MV-4-11 (cell line): ENCODE measurements around the gene SRGAP3.

Experiments used
- DNase-seq: peaks from one replicate; lab custom pipeline; 2025; lab: John Stamatoyannopoulos, UW

SRGAP3 gene

DNA sequence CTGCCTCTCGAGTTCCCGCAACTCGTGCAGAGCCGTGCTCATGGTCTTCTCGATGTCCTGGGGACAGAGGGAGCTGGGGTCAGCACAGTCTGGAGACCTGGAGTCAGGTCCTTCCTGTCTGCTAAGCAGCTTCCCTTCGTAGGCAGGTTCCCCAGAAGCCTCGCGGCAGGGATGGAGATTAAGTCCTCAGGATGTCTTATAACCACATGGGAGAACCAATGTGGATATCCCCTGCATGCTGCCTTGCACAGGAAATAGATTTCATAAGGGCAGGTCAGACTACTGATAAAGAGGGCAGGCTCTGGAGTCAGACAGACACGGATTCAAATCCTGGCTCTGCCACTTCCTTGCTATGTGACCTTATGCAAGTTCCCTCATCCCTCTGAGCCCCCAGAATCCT is 263.6 kb downstream of the SRGAP3 start:
- no peak for DNase-seq

- DNase-seq = no peak
Measured at GRCh38 chr3:8985411-8985831, 264.0 kb downstream of the SRGAP3 start.

DNA sequence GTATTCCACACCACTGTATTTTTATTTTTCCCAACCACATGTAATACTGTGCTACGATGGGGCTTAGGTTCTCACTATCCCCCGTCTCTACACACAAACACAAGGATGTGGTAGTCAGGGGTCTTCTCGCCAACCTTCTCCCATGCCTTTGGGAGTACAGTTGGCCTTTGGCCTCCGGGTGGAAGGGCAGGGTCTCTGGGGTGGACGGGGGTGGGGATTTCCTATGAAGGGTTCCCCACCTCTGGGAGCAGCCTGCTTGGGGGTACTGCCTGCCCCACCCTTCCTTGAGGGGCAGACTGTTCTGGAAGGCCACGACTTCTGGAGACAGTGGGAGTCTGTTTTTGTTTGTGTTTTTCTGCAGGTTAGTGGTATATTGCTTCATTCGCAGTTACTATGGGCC is 264.9 kb downstream of the SRGAP3 start:
- DNase-seq = no peak

GRCh38 chr3:8984081-8984480 is 265.4 kb downstream of the SRGAP3 start:
- DNase-seq = no peak

DNA sequence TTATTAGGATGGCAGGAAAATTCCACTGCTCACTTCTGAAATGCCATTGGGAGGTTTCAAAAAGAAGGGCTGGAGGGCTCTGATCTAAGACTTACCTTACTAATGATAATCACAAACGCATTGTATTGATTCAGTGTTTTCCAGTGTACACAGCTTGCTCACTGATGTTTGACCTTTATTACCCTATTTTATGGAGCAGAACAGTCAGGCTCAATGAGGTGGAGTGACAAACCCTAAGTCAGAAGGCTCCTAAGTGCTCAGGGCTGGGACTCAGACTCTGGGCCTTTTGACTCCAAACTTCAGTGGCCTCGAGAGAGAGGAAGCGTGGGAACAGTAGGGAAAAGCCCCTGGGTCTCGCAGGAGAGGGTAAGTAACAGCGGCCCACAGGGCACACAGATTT is 265.9 kb downstream of the SRGAP3 start:
- no peak for DNase-seq

GRCh38 chr3:8983026-8983425 is 266.4 kb downstream of the SRGAP3 start:
- DNase-seq = no peak

DNA sequence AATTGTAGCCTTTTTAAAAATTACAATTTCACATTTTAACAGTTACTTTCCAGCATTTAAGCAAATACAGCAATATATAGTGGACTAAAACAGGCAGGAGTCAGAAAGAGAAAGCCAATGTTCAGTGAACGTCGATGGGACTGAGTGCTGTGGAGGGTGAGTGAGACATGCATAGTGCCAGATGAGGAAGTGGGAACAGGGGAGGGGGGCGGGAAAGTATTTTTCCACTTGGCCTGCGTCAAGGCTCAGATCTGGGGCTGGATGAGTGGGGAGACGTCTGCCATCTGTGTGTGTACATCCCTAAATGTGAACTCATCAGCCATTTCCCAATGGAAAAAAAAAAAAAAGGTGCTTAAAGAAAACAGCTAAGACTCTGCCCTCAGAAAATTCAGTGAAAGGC is 266.9 kb downstream of the SRGAP3 start:
- peak; percentile 79 for DNase-seq

DNA sequence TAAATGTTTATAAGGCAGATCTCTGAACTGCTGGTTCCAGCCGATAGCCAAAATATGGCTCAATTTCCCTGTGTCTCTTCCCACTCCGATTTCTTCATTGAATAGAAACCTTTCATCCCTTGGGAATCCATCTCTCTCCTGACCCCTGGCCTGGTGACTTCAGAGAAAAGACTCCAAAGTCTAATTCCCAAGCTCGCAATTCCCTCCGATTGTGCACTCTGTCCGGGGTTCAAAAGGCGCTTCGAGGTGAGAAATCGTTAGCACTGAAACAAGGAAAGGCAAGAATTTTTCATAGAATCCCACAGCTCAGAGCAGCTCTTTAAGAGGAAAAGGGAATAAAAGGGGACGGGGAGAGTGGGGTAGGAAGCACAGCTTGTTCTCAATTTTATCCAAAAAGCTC is 267.7 kb downstream of the SRGAP3 start:
- no peak for DNase-seq

GRCh38 chr3:8981296-8981695 is 268.1 kb downstream of the SRGAP3 start:
- peak; percentile 15 for DNase-seq

DNA sequence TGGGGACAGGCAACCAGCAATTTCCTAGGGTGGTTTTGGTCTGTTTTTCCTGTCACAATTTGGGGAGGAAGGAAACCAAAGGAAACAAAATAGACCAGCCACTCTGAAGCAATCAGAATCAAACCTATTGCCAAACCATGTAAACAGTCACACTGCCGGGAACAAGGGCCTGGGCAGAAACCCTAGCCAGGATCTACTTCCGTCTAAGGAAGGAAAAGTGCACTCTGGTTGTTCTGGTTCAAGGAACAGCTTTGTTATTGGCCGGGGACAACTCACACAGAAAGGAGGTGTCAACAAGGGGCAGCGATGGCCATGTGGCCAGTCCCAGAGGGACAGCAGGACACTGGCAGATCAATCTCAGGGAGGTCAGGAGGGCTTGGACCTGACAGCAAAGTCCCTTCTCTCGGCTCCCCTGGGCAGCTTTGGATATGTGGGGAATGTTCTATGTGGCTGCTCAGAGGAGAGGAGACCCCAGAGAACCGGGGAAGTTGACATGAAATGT is 268.6 kb downstream of the SRGAP3 start:
- peak; percentile 56 for DNase-seq

DNA sequence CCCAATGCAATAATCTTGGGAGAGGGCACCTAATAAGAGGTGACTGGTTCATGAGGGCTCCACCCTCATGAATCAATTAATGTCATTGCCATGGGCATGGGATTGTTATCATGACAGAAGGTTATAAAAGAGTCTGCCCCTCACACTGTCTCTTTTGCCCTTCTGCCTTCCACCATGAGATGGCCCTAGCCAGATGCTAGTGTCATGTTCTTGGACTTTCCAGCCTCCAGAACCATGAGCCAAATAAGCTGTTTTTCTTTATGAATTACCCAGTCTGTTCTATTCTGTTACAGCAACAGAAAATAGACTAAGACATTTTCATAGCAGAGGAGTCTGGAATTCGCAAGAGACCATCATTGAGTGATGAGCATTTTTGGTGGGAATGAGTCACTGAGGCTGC is 270.2 kb downstream of the SRGAP3 start:
- DNase-seq = no peak

DNA sequence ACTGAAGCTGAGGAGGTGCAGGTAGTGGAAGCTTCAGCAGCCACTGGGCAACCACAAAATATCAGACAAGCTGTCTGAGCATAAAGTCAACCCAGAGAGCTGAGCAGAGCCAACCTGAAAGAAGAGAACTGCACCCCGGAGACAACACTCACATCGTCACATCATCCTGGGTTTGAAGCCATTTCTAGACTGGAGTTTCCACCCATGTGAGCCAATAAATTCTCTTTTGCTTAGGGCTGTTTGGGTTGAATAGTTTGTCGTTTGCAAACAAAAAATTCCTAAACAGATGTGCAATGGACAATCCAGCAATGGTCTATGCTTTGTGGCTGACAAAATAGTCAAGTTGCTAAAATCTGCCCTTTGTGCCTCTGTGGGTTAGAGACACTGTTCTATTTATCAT is 270.9 kb downstream of the SRGAP3 start:
- DNase-seq = no peak

DNA sequence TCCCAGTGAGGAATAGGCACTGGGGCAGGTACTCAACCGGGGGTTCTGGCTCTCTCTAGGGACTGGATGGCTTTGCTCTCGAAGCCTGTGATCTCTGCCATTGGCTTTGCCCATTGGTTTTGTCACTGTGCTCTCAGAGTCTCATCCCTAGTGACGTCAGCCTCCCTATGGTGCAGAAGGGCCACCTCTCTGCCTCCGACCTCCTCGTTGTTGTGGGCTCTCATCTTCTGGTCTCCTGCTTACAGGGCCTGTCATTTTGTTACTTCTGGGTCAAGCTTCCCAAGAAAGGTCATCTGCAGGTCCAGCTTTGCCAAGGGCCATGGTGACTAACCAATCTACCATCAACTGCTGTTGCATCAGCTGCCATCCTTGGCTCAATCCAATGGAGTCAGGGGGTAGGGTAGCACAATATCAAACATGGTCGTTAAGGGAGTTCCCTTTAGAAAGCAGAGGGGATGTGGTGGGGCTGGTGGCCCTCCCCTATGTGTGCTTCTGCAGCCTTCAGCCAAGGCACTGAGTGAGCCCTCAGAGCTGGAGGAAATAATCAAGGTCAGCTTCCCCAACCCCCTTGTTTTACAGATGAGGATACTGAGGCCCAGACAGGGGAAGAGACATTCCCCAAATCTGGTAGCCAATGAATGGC is 272.8 kb downstream of the SRGAP3 start:
- DNase-seq = no peak

DNA sequence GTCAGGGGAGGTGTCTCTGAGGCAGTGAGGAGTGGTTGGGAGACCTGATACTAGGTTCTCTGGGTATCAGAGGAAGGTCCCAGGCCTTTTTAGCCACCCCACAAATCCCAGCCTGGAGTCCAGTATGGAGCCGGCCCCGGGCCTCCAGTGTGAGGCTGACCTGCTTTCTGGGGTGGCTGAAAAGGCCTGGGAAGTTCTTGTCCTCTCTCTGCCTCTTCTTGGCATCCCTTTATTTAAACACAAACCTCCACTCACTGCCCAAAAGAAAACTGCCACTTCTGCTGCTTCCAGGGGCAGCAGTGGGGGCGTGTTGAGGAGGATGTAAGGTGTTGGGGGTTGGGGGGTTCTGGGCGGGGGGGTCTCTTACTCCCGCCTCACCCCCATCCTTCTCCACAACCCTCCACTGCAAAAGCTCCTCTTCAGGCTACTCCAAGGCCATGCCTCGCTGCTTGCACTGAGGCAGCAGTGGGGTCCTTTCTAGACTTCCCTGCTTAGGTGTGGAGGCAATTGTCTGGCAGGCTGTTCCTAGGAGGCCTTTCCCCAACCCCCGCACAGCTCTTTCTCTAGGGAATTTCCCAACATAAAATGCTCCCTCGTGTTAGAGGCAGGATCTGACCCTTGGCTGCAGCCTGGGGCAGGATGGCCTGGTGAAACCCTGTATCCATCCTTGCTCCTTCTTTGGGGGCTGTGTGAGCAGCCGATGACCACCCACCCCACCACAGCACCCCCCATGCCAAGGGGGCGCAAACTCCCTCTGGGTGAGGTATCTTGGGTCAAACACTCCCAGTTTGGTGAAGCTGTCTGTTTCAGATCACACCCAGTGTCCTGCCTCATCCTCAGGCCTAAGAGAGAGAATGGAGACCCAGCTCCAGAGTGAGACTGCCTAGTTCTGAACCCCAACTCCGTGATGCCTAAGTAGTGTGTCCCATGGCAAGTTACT is 274.1 kb downstream of the SRGAP3 start:
- DNase-seq = no peak

- no peak for DNase-seq
Measured at GRCh38 chr3:8974458-8974857, 275.0 kb downstream of the SRGAP3 start.

DNA sequence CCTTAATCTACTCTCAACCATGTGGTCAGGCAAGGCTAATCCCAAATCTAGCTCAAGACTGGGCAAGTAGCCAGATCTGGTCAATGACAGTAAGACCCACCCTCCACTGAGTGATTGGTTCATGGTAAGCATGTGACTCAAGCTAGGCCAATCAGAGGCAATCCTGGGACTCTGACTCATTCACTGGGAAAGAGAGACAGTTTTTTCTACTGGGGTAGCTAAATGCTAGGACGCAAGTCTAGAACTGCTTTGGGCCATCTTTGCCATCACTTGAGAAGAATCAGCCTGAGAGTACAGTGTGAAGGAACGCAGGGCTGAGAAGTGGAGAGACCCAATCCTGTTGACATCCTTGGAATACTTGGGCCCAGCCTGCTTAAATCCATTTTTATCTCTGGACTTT is 276.8 kb downstream of the SRGAP3 start:
- peak; percentile 61 for DNase-seq

- DNase-seq = no peak
Measured at GRCh38 chr3:8970971-8971589, 278.4 kb downstream of the SRGAP3 start.

DNA sequence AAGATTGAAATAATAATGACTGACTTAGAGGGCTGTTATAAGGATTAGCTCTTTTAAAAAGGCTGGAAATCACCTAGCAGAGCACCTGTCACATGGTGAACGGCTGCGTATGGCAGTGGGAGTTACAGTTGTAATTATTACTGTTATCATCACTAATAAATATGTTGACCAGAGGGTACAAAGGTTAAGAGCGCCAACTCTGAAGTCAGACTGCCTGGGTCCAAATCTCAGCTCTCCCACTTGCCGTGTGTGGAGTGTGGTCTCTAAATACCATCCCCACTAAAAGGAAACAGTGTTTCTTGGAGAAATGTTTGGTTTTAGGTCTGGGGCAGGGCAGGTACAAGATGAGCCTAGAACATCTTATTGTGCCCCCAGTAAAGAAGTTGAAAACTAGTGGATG is 280.2 kb downstream of the SRGAP3 start:
- no peak for DNase-seq

GRCh38 chr3:8968375-8968882 is 281.0 kb downstream of the SRGAP3 start:
- DNase-seq = no peak

- no peak for DNase-seq
Measured at GRCh38 chr3:8967553-8967952, 281.9 kb downstream of the SRGAP3 start.

GRCh38 chr3:8966820-8967348 is 282.6 kb downstream of the SRGAP3 start:
- DNase-seq = no peak

- no peak for DNase-seq
Measured at GRCh38 chr3:8966150-8966819, 283.2 kb downstream of the SRGAP3 start.
